Large intestine (tissue), 3 donors: Measurements from ENCODE around the gene PRDM11. TPM values are rescaled to one million over a fixed set of nuclear protein-coding genes. Genes with fewer than 3 reads are reported as not detected.
"Not testable (repeated sequence)": the region's sequence is repeated elsewhere in the genome, so short reads cannot be mapped to it uniquely, and the experiment has no call there.

Source experiments
- DNase-seq, 2 donors: peaks; one replicate each; pipeline versions ENCODE4 v3.0.0 to v3.0.0-alpha.2; 2013
- H3K27ac ChIP-seq: one replicate; pipeline ENCODE4 v1.5.1; 2013; ENCODE audit warnings: low read length
- H3K27me3 ChIP-seq: 2 replicates; pipeline ENCODE4 v1.6.1; 2013; ENCODE audit warnings: low read length; ENCODE audit not compliant: control insufficient read depth, insufficient read depth
- H3K36me3 ChIP-seq: 2 replicates; pipeline ENCODE4 v1.6.1; 2013; ENCODE audit warnings: low read length; ENCODE audit not compliant: control insufficient read depth, insufficient read depth
- H3K4me1 ChIP-seq: one replicate; pipeline ENCODE4 v1.6.1; 2013; ENCODE audit warnings: low read length; ENCODE audit not compliant: control insufficient read depth, insufficient read depth
- H3K4me3 ChIP-seq: one replicate; pipeline ENCODE4 v1.5.1; 2013; ENCODE audit warnings: low read length
- H3K9me3 ChIP-seq: one replicate; pipeline ENCODE4 v1.6.1; 2013; ENCODE audit warnings: mild to moderate bottlenecking, low read depth, low read length, moderate library complexity; ENCODE audit not compliant: control insufficient read depth
- WGBS: methylation state at CpG from one replicate; pipeline ENCODE4 v1.1.5; 2013; ENCODE audit warnings: low lambda C conversion rate; ENCODE audit not compliant: insufficient coverage; 5-methylcytosine and 5-hydroxymethylcytosine counted together
- polyA plus RNA-seq: library from polyadenylated mRNA; unstranded; fragments of 120-200 nt; gene quantifications from one replicate; pipeline ENCODE4 v1.2.1, GENCODE V29; 2013

The PRDM11 gene
- polyA plus RNA-seq, 1 donor = 23.4 TPM

DNA sequence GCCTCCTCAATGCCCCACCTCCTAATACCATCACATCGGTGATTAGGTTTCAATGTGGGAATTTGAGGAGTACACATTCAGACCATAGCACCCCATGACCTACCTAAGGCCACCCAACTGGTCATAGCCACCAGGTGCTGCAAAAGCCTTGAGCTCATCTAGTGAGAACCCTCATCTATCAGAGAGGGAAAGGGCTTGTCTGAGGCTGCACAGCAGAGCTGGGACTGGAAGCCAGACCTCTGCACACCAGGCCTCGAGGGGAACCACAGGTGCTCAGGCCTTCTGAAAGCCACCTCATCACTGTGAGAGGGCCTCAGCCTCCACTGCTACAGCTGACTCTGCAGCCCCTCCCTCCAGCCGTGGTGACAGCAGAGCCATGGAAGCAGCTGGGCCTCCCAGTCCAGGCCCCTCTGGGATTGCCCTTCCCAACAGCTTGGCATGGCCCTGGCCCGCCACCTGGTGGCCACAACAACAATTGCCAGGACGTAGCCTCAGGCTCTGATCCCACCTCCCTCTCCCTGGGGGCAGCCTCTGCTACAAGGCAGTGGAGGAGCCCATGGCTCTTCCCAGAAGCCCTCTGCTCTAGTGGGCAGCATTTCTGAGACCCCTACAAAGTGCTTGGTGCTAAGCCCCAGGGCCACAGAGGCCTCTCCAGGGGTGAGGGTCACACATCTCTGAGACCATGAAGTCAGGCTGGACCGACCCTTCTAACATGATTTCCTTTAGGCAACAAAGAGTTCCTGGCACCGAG lies 41.0 kb upstream of the PRDM11 start:
- Histone ChIP-seq H3K27ac (no peak overlapping the region), H3K4me3 (no peak overlapping the region), H3K27me3 (no peaks in the 10 kb centered on the region), H3K36me3 (no peaks in the 10 kb centered on the region), H3K9me3 (no peaks in the 10 kb centered on the region), H3K4me1 (peaks cover 51% of the 10 kb centered on the region)
- no CpG with 5 or more reads among the region's 7 CpGs for WGBS
- peak; percentile 88 for DNase-seq

DNA sequence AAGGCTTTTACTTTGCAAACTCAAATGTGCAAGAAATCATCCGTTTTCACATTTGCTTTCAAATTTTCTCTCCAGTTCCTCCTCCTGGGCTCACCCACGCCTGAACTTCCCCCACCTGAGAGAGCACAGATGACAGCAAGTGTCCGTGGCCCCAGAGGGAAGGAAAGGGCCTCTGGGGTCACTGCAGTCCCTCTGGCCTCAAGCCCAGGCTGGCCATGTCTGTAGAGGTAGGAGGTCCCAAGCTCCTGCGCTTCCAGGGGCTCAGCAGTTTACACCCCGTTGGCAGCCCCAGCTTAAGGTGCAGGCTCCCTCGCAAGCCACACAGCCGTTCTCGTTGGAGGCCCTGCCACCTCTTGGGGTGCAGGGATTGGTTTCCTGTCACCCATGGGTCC lies 40.5 kb upstream of the PRDM11 start:
- no peak for DNase-seq
- Histone ChIP-seq H3K4me3 (no peak overlapping the region), H3K9me3 (no peaks in the 10 kb centered on the region), H3K36me3 (no peaks in the 10 kb centered on the region), H3K27ac (peak overlapping the region; percentile 79), H3K27me3 (no peaks in the 10 kb centered on the region), H3K4me1 (peaks cover 52% of the 10 kb centered on the region)
- WGBS = no CpG with 5 or more reads among the region's 8 CpGs

DNA sequence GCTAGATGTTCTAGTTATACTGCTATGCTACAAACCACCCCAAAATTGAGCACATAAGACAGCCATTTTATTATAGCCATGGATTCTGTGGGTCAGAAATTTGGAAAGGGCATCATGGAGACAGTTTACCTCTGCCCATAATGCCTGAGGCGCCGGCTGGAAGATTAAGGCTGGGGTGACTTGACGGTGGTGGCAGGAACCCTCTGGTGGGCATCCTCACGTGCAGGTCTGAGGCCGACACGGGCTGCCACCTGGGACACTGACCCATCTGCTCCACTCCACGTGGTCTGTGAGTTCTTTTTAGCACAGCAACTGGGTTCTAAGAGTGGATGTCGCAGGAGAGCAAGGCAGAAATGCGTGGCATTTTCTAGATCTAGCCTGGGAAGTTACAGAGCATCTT lies 40.0 kb upstream of the PRDM11 start:
- H3K27me3 ChIP-seq = no peaks in the 10 kb centered on the region
- peak overlapping the region; percentile 79 for H3K27ac ChIP-seq
- peaks cover 52% of the 10 kb centered on the region for H3K4me1 ChIP-seq
- no CpG with 5 or more reads among the region's 9 CpGs for WGBS
- DNase-seq = no peak
- no peak overlapping the region for H3K4me3 ChIP-seq
- no peaks in the 10 kb centered on the region for H3K9me3 ChIP-seq
- H3K36me3 ChIP-seq = no peaks in the 10 kb centered on the region

DNA sequence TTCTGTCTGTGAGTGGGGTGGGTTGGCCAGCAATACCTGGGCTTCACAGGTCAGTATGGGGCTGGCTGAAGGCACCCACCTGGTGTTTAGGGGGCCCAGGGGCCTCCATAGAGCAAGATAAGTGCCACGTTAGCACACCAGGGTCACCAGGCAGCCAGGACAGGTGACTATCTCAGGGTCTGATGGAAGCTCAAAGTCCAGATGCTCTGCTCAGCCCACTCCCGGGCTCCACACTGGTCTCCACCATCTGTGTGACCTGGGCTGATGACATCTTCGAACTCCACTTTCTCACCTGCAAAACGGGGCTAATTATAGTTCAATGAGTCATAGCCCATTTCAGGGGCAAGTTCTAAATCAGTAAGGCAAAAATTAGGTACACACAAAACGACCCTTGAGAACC lies 39.4 kb upstream of the PRDM11 start:
- Histone ChIP-seq H3K4me1 (peaks cover 52% of the 10 kb centered on the region), H3K27ac (peak overlapping the region; percentile 79)
- no CpG with 5 or more reads among the region's 5 CpGs for WGBS

DNA sequence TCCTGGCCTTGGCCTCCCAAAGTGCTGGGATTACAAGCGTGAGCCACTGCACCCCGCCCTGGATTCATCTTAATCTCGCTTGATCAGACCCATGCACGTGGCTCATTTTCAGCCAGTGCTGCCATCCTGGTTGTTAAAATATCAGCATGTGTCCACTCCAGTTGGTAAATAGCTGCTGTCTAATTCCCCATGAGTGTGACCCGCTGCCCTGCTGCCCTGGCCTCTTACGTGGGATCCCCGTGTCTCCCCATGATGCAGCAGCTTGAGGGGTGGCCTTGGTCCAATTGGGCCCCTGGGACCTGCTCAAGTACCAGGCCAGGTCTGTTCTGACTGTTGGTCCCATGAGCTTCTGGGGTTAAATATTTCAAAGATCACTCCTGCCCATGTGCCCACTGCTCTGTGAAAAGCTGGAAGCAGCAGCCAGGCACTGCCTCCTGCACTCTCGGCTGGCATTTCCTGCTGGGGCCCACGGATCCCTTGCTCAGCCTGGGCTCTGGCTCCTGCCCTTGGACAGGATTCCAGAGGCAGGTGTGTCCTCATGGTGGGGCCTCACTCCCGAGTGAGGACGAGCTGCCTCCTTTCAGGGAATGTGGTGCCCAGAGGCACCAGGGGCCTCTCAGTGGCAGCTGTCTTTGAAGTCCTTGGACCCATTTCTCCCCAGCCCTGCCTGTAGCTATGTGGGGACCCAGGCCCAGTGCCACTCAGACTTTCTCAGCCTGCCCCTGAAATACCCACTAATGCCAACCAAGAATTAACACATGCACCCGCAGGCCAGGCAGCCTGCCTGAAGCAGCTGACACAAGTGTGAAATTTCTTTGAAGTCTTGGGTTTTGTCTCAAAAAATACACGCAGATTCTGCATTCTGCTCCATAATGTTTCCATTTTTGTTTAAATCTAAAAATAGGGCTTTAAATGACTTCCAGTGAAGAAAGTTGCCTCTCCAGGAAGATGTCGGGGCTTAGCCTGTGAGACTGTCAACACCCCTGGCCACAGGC lies 38.1 kb upstream of the PRDM11 start:
- Histone ChIP-seq H3K36me3 (no peaks in the 10 kb centered on the region), H3K9me3 (no peaks in the 10 kb centered on the region), H3K4me1 (peaks cover 45% of the 10 kb centered on the region), H3K4me3 (no peak overlapping the region), H3K27me3 (no peaks in the 10 kb centered on the region), H3K27ac (peak overlapping the region; percentile 79)
- WGBS = no CpG with 5 or more reads among the region's 14 CpGs
- DNase-seq = peak; percentile 82 to 91

More for the DNA sequence above, 39.4 kb upstream of the PRDM11 start:
- Histone ChIP-seq H3K4me3 (no peak overlapping the region), H3K36me3 (no peaks in the 10 kb centered on the region), H3K9me3 (no peaks in the 10 kb centered on the region), H3K27me3 (no peaks in the 10 kb centered on the region)
- peak; percentile 76 to 83 for DNase-seq

DNA sequence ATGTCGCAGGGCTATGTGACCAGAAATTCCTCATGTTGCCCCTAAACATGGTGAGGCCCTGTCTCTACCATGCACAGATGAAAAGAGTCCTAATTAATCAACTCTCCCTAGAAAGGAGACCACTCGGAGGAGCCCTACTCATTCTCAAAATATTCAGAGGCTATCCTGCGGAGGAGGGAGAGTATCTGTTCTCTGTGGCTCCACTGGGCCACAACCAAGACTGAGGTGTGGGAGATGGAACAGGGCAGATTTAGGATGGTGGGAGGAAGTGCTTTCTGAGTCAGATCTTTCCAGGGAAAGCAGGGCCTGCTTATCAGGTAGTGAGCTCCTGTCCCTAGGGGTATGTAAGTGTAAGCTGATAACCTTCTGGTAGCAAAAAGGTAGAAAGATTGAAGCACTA lies 37.0 kb upstream of the PRDM11 start:
- H3K9me3 ChIP-seq = no peaks in the 10 kb centered on the region
- H3K4me1 ChIP-seq = peaks cover 45% of the 10 kb centered on the region
- DNase-seq = no peak
- H3K36me3 ChIP-seq = no peaks in the 10 kb centered on the region
- no peaks in the 10 kb centered on the region for H3K27me3 ChIP-seq
- no CpG with 5 or more reads among the region's 3 CpGs for WGBS
- no peak overlapping the region for H3K4me3 ChIP-seq
- no peak overlapping the region for H3K27ac ChIP-seq

DNA sequence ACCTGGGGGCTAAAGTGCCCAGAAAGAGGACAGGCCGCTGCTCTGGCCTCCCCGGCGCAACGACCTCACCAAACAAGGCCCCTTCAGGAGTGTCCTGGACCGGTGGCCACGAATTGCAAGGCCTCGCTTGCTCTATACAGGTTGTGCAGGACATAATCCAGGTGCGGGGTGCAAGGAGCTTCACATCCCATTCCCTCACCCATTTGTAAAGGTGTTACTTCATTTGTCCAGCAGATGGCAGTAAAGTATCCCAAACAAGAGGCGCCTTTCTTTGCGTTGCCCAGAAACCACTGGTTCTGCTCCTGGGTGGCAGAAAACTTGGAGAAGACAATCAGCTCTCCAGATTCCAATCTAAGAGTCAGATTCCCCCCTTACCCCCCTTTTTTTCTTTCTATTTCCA lies 35.9 kb upstream of the PRDM11 start:
- Histone ChIP-seq H3K36me3 (no peaks in the 10 kb centered on the region), H3K4me3 (no peak overlapping the region), H3K27ac (no peak overlapping the region), H3K4me1 (peaks cover 41% of the 10 kb centered on the region), H3K9me3 (no peaks in the 10 kb centered on the region), H3K27me3 (no peaks in the 10 kb centered on the region)
- DNase-seq = peak; percentile 59
- WGBS = no CpG with 5 or more reads among the region's 10 CpGs

DNA sequence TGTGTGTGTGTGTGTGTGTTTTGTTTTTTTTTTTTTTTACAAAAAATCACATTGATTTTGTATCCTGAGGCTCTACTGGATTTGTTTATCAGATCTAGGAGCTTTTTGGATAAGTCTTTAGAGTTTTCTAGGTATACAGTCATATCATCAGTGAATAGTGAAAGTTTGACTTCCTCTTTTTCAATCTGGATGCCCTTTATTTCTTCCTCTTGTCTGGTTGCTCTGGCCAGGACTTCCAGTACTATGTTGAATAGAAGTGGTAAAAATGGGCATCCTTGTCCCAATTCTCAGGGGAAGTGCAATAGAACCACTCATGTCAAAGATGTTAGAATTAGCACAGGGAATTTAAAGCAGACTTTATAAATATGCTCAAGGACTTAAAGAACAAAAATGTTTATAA lies 32.6 kb upstream of the PRDM11 start:
- H3K36me3 ChIP-seq = no peaks in the 10 kb centered on the region
- no peak for DNase-seq
- no peak overlapping the region for H3K4me3 ChIP-seq
- H3K4me1 ChIP-seq = peaks cover 9% of the 10 kb centered on the region
- peaks cover under 1% of the 10 kb centered on the region for H3K27me3 ChIP-seq
- no peak overlapping the region for H3K27ac ChIP-seq
- no peaks in the 10 kb centered on the region for H3K9me3 ChIP-seq

DNA sequence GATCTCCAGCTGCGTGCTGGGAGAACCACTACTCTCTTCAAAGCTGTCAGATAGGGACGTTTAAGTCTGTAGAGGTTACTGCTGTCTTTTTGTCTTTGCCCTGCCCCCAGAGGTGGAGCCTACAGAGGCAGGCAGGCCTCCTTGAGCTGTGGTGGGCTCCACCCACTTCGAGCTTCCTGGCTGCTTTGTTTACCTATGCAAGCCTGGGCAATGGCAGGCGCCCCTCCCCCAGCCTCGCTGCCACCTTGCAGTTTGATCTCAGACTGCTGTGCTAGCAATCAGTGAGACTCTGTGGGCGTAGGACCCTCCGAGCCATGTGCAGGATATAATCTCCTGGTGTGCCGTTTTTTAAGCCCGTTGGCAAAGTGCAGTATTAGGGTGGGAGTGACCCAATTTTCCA lies 18.6 kb upstream of the PRDM11 start:
- not testable (repeated sequence) for H3K27ac ChIP-seq, H3K9me3 ChIP-seq, H3K36me3 ChIP-seq, H3K4me3 ChIP-seq, H3K4me1 ChIP-seq, DNase-seq, H3K27me3 ChIP-seq
- no CpG with 5 or more reads among the region's 9 CpGs for WGBS

DNA sequence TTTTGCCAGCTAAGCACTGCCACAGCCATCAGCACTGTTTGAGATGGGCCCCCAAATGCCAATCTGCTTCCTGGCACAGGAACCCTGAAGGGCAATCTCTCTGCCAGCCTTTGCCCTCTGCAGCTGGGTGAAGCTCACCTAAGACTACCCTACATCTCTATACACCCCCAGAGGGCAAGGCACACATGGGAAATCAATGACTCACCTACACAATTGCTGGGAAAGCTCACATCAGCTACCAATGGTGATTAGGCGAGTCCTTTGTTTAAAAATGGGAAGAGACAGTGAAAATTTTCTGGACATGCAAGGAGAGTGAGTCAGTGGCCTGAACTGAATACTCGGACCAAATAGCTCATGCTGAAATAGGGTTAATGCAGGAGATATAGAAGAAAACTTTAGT lies 12.6 kb upstream of the PRDM11 start:
- DNase-seq = no peak
- H3K4me1 ChIP-seq = no peaks in the 10 kb centered on the region
- no peaks in the 10 kb centered on the region for H3K9me3 ChIP-seq
- no CpG with 5 or more reads among the region's 2 CpGs for WGBS
- H3K27me3 ChIP-seq = peaks cover 15% of the 10 kb centered on the region
- H3K36me3 ChIP-seq = no peaks in the 10 kb centered on the region
- H3K4me3 ChIP-seq = no peak overlapping the region
- H3K27ac ChIP-seq = no peak overlapping the region
